ENCODE results near the gene TMEM161A. TPM values are rescaled to one million over a fixed set of nuclear protein-coding genes. Genes with fewer than 3 reads are reported as not detected.

TMEM161A gene
- total RNA-seq, 1 donor from 2014 or later, result 46.0 TPM

DNA sequence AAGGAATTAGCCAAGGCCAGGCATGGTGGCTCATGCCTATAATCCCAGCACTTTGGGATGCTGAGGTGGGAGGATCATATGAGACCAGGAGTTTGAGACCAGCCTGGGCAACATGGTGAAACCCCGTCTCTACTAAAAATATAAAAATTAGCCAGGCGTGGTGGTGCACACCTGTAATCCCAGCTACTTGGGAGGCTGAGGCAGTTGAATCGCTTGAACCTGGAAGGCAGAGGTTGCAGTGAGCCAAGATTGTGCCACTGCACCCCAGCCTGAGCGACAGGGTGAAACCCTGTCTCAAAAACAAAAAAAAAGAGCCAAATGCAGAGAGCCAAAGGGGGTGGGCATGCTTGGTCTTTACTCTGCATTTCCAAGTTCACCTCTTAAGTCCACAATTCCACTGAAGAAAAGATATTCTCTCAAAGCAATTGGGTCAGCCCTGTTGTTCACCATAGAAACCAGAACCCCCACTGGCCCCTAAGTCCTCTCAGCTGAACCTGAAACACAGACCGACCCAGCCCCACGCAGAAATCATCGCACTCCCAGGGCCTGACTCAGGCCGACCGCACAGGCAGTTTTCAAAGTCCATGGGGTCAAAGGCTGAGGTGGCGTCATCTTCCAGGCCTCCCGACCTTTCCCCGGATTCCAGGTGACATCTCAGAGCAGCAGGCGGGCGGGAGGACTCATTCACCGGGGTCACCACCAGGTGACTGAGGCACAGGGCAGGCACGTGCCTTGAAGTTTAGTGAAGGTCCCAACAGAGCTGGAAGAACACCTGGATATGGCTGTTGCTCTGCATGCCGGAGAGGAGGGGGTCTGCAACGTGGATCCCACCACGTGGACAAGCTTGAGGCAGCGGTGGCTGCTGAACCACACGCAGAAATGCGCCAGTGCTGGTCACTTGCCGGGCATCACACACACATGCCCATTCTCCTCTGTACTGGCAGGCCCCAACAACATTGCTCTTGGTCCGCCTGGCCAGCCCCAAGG lies 41.3 kb downstream of the TMEM161A start:
- no peaks in the 10 kb centered on the region for H3K36me3 Mint-ChIP-seq (ENCODE audit: low read depth)

DNA sequence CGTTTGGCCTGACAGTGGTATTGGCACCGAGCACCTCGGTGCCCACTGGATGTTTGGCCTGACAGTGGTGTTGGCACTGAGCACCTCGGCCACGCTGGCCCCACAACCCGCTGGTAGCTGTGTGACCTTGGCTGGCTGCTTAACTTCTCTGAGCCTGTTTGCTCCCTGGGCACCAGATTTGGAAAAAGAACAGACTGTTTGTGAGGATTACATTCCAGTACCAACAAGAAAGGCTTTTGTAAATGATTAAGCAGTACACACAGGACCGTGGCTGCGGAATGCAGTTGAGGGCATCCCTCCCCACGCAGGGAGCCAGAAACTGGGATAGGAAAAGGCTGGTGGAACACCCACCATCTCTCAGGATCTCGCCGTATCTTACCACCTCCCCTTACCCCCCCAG lies 42.6 kb downstream of the TMEM161A start:
- H3K36me3 Mint-ChIP-seq (ENCODE audit: low read depth), result no peaks in the 10 kb centered on the region
- H3K4me1 Mint-ChIP-seq (ENCODE audit: low read depth), result no peaks in the 10 kb centered on the region
- no peaks in the 10 kb centered on the region for H3K9me3 Mint-ChIP-seq
- intact Hi-C loops (cut with micrococcal nuclease), result no loop called here
- H3K27me3 Mint-ChIP-seq (ENCODE audit: insufficient read depth), result no peaks in the 10 kb centered on the region
- no peak overlapping the region for H3K4me3 Mint-ChIP-seq
- no peak for DNase-seq (ENCODE audit: low spot score)
- H3K27ac Mint-ChIP-seq, result no peak overlapping the region

More for the DNA sequence above, 41.3 kb downstream of the TMEM161A start:
- Mint-ChIP-seq H3K9me3 (no peaks in the 10 kb centered on the region), H3K27ac (no peak overlapping the region), H3K4me3 (no peak overlapping the region), H3K4me1 (ENCODE audit: low read depth) (no peaks in the 10 kb centered on the region), H3K27me3 (ENCODE audit: insufficient read depth) (no peaks in the 10 kb centered on the region)
- intact Hi-C loops (cut with micrococcal nuclease), result no loop called here
- DNase-seq (ENCODE audit: low spot score), result no peak

DNA sequence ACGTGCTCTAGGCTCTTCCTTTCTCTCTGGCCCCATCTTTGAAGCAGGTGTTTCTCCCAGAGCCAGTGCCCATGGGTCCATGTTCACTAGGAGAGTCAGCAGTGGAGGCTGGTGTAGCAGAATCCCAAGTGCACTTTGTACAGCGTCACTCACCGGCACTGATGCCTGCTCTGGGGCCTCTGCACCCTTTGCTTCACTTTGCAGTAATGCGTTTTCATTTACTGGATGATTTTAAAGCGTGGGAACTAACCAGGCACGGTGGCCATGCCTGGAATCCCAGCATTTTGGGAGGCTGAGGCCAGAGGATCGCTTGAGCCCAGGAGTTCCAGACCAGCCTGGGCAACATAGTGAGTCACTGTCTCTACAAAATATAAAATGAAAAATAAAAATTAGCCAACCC lies 43.8 kb downstream of the TMEM161A start:
- DNase-seq (ENCODE audit: low spot score), result no peak
- Mint-ChIP-seq H3K4me1 (ENCODE audit: low read depth) (no peaks in the 10 kb centered on the region), H3K27me3 (ENCODE audit: insufficient read depth) (no peaks in the 10 kb centered on the region), H3K36me3 (ENCODE audit: low read depth) (no peaks in the 10 kb centered on the region), H3K9me3 (no peaks in the 10 kb centered on the region), H3K27ac (no peak overlapping the region), H3K4me3 (no peak overlapping the region)
- intact Hi-C loops (cut with micrococcal nuclease), result no loop called here

- intact Hi-C loops (cut with micrococcal nuclease), result no loop called here
- H3K4me3 Mint-ChIP-seq, result no peak overlapping the region
- no peaks in the 10 kb centered on the region for H3K4me1 Mint-ChIP-seq (ENCODE audit: low read depth)
- no peak overlapping the region for H3K27ac Mint-ChIP-seq
- no peaks in the 10 kb centered on the region for H3K36me3 Mint-ChIP-seq (ENCODE audit: low read depth)
- H3K27me3 Mint-ChIP-seq (ENCODE audit: insufficient read depth), result no peaks in the 10 kb centered on the region
- H3K9me3 Mint-ChIP-seq, result no peaks in the 10 kb centered on the region
- no peak for DNase-seq (ENCODE audit: low spot score)
Measured at GRCh38 chr19:19087676-19088075, 50.6 kb downstream of the TMEM161A start.

DNA sequence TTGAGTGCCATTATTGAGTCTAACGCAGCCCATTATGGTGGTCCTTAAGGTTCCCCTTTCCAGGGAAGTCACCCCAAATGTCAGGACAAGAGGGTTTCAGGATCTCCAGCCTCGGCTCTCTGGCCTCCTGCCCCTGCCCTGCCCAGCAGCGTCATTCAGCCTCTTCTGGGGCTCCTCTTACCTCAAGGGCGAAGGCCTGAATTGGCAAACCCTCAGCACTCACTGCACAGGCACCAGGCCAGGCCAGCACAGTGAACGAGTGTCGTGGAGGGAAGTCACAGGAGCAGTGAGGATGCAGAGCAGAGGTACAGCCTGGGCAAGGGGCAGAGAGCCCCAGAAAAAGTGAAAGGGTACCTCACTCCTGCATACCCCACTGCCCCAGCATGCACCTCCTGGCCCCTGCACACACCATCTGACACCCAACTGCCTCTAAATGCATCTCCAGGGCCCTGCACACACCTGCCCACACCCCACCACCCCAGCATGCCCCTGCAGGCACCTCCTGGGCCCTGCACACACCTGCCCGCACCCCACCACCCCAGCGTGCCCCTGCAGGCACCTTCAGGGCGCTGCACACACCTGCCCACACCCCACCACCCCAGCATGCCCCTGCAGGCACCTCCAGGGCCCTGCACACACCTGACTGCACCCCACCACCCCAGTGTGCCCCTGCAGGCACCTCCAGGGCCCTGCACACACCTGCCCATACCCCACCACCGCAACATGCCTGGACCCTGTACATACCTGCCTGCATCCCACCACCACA lies 54.7 kb downstream of the TMEM161A start:
- H3K36me3 Mint-ChIP-seq (ENCODE audit: low read depth), result no peaks in the 10 kb centered on the region
- intact Hi-C loops (cut with micrococcal nuclease), result no loop called here
- no peak overlapping the region for H3K4me3 Mint-ChIP-seq
- no peaks in the 10 kb centered on the region for H3K4me1 Mint-ChIP-seq (ENCODE audit: low read depth)
- H3K27me3 Mint-ChIP-seq (ENCODE audit: insufficient read depth), result no peaks in the 10 kb centered on the region
- H3K27ac Mint-ChIP-seq, result no peak overlapping the region
- H3K9me3 Mint-ChIP-seq, result no peaks in the 10 kb centered on the region
- DNase-seq (ENCODE audit: low spot score), result no peak

DNA sequence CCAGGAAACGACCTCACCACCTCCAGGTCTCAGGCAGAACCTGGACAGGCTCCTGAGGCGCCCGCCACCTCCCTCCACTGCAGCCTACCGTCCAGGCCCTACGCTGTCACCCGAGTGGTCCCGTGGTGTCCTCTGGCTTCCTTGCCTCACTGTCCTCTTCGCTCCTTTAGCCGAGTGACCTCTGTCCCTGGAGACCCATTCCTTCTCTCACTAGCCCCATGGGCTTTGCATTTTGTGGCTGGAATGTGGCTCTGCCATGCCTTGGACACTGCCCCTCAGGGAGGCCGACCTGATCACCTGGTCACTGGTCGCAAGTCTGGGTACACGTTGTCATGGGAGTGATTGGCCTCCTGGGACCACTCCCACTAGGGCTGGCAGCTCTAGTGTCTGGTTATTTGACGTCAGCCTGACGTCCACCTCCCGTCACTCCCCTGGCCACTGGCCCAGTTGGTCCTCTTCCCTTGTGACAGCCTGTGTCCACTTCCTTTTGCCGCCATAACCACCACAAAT lies 56.6 kb downstream of the TMEM161A start:
- Mint-ChIP-seq H3K9me3 (no peaks in the 10 kb centered on the region), H3K27me3 (ENCODE audit: insufficient read depth) (no peaks in the 10 kb centered on the region), H3K4me3 (no peak overlapping the region), H3K4me1 (ENCODE audit: low read depth) (no peaks in the 10 kb centered on the region), H3K27ac (no peak overlapping the region), H3K36me3 (ENCODE audit: low read depth) (peaks cover 2% of the 10 kb centered on the region)
- no peak for DNase-seq (ENCODE audit: low spot score)
- intact Hi-C loops (cut with micrococcal nuclease), result no loop called here

DNA sequence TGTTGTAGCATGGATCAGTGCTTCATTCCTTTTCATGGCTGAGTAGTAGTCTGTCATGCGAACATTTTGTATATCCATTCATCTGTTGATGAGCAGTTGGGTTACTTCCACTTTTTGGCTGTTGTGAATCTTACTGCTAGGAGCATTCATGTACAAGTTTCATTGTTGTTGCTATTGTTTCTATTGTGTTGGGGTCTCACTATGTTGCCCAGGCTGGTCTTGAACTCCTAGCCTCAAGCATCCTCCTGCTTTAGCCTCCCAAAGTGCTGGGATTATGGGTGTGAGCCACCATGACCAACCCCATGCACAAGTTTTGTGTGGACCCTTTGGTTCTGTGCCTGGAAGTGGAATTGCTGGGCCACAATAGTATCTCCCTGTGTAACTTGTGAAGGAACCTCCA lies 58.7 kb downstream of the TMEM161A start:
- no peaks in the 10 kb centered on the region for H3K9me3 Mint-ChIP-seq
- intact Hi-C loops (cut with micrococcal nuclease), result no loop called here
- H3K36me3 Mint-ChIP-seq (ENCODE audit: low read depth), result peaks cover 2% of the 10 kb centered on the region
- no peaks in the 10 kb centered on the region for H3K4me1 Mint-ChIP-seq (ENCODE audit: low read depth)
- no peak overlapping the region for H3K4me3 Mint-ChIP-seq
- DNase-seq (ENCODE audit: low spot score), result no peak
- no peak overlapping the region for H3K27ac Mint-ChIP-seq
- no peaks in the 10 kb centered on the region for H3K27me3 Mint-ChIP-seq (ENCODE audit: insufficient read depth)

- Mint-ChIP-seq H3K36me3 (ENCODE audit: low read depth) (peaks cover 4% of the 10 kb centered on the region), H3K4me3 (no peak overlapping the region), H3K9me3 (no peaks in the 10 kb centered on the region), H3K27me3 (ENCODE audit: insufficient read depth) (no peaks in the 10 kb centered on the region), H3K27ac (no peak overlapping the region), H3K4me1 (ENCODE audit: low read depth) (no peaks in the 10 kb centered on the region)
- intact Hi-C loops (cut with micrococcal nuclease), result no loop called here
- DNase-seq (ENCODE audit: low spot score), result no peak
Measured at GRCh38 chr19:19078801-19079200, 59.5 kb downstream of the TMEM161A start.

DNA sequence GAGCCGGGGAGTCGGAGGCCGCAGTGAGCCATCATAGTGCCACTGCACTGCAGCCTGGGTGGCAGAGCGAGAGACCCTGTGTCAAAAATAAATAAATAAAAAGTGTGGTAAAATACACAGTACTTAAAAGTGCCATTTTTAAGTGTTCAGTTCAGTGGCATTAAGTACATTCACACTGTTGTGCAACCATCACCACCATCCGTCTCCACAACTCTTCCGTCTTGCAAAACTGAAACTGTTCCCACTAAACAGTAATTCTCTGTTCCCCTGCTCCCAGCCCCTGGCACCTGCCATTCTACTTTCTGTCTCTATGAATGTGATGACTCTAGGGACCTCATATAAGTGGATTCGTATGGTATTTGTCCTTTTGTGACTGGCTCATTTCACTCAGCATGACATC lies 61.2 kb downstream of the TMEM161A start:
- H3K4me3 Mint-ChIP-seq, result no peak overlapping the region
- no peak for DNase-seq (ENCODE audit: low spot score)
- H3K27me3 Mint-ChIP-seq (ENCODE audit: insufficient read depth), result no peaks in the 10 kb centered on the region
- H3K9me3 Mint-ChIP-seq, result no peaks in the 10 kb centered on the region
- peaks cover 4% of the 10 kb centered on the region for H3K36me3 Mint-ChIP-seq (ENCODE audit: low read depth)
- H3K27ac Mint-ChIP-seq, result no peak overlapping the region
- H3K4me1 Mint-ChIP-seq (ENCODE audit: low read depth), result no peaks in the 10 kb centered on the region
- intact Hi-C loops (cut with micrococcal nuclease), result no loop called here

DNA sequence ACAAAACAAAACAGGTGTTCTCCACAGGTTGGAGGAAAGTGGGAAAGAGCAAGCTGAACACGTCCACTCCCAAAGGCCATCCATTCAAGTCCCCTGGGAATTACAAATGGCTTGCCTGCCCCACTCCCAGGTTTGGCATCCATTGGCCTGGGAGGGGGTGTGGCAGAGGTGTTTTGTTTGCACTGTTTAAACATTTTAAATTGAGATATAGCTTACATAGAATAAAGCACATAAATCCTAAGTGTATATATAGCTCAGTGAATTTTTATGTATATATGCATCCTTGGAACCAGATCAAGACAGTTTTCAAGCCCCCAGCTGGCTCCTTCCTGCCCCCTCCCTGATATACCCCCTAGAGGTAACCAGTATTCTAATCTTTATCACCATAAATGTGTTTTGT lies 61.8 kb downstream of the TMEM161A start:
- no peak overlapping the region for H3K27ac Mint-ChIP-seq
- intact Hi-C loops (cut with micrococcal nuclease), result no loop called here
- no peaks in the 10 kb centered on the region for H3K4me1 Mint-ChIP-seq (ENCODE audit: low read depth)
- H3K36me3 Mint-ChIP-seq (ENCODE audit: low read depth), result peaks cover 4% of the 10 kb centered on the region
- no peak overlapping the region for H3K4me3 Mint-ChIP-seq
- H3K9me3 Mint-ChIP-seq, result no peaks in the 10 kb centered on the region
- no peak for DNase-seq (ENCODE audit: low spot score)
- H3K27me3 Mint-ChIP-seq (ENCODE audit: insufficient read depth), result no peaks in the 10 kb centered on the region

DNA sequence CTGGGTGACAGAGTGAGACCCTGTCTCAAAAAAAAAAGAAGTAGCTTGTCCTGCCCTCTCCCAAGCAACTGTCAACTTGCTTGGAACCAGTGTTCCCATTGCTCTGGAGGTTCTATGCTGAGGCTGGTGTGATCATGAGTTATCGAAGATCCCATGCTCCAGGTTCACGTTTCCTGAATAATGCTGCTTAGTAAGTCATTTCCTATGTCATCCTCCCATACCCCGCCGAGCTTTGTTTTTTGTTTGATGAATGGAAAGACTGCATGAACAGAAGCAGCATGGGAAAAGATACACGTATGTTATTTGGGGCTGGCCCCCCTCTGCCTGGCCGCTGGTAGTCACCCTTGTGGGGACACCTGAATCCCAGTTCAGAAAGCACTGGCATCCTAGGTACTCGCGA lies 63.2 kb downstream of the TMEM161A start:
- intact Hi-C loops (cut with micrococcal nuclease), result no loop called here
- Mint-ChIP-seq H3K36me3 (ENCODE audit: low read depth) (peaks cover 6% of the 10 kb centered on the region), H3K4me3 (no peak overlapping the region), H3K4me1 (ENCODE audit: low read depth) (no peaks in the 10 kb centered on the region), H3K27ac (no peak overlapping the region), H3K27me3 (ENCODE audit: insufficient read depth) (no peaks in the 10 kb centered on the region), H3K9me3 (no peaks in the 10 kb centered on the region)
- DNase-seq (ENCODE audit: low spot score), result no peak

GRCh38 chr19:19074196-19074882 lies 63.9 kb downstream of the TMEM161A start:
- Mint-ChIP-seq H3K9me3 (no peaks in the 10 kb centered on the region), H3K4me3 (no peak overlapping the region), H3K27me3 (ENCODE audit: insufficient read depth) (no peaks in the 10 kb centered on the region), H3K4me1 (ENCODE audit: low read depth) (no peaks in the 10 kb centered on the region), H3K36me3 (ENCODE audit: low read depth) (peaks cover 6% of the 10 kb centered on the region), H3K27ac (no peak overlapping the region)
- no peak for DNase-seq (ENCODE audit: low spot score)
- intact Hi-C loops (cut with micrococcal nuclease), result no loop called here

Data from activated T-helper 1 cell treated with anti-CD3 and anti-CD28 coated beads, Interleukin-12 subunit alpha, Interleukin-12 subunit beta, Interleukin-2, Interleukin-4 antibody, amounts not matched to agents 30 ng/mL and 10 ng/mL and 1 ng/mL, durations not matched to agents 14 hours and 24 hours and 36 hours (primary cell).